Stomach (tissue), 9 donors: ENCODE results near the gene ATF5. TPM values are rescaled to one million over a fixed set of nuclear protein-coding genes. Genes with fewer than 3 reads are reported as not detected.
A peak's percentile ranks its signal among the peaks of the same experiment; 100 is the strongest.

Experiments used
- DNase-seq, 2 donors: peaks; one replicate each; pipeline versions ENCODE4 v3.0.0 to v3.0.0-alpha.2; 2013 to 2019
- H3K27ac ChIP-seq, 5 donors: fragments of 200-600 bp in 4 of 5; sonication (generic) in 4 of 5; one replicate each; pipeline ENCODE4 v1.5.1; 2013 to 2019; ENCODE audit warnings: mild to moderate bottlenecking in 1 of 5, moderate library complexity in 1 of 5
- H3K27me3 ChIP-seq, 3 donors: fragments of 200-600 bp; sonication (generic); one replicate each; pipeline ENCODE4 v1.5.1; 2017 to 2019; ENCODE audit warnings: mixed run types in 1 of 3
- H3K36me3 ChIP-seq, 4 donors: fragments of 200-600 bp; sonication (generic); 1 replicate in 3 of 4; 2 replicates in 1 of 4; pipeline ENCODE4 v1.5.1; 2016 to 2019
- H3K4me1 ChIP-seq, 4 donors: fragments of 200-600 bp; sonication (generic); one replicate each; pipeline ENCODE4 v1.5.1; 2016 to 2019
- H3K4me3 ChIP-seq, 4 donors: fragments of 200-600 bp; sonication (generic) in 3 of 4; one replicate each; pipeline ENCODE4 v1.5.1; 2016 to 2019; ENCODE audit warnings: mild to moderate bottlenecking in 1 of 4
- H3K9me3 ChIP-seq, 4 donors: fragments of 200-600 bp; sonication (generic); one replicate each; pipeline ENCODE4 v1.5.1; 2016 to 2019
- EP300 ChIP-seq: sonication (generic); formaldehyde crosslinking; IDR thresholded peaks from one replicate; pipeline ENCODE4 v1.6.1; 2017; ENCODE audit warnings: antibody characterized with exemption
- POLR2A ChIP-seq, 4 donors: fragments of 450-650 bp; IDR thresholded peaks; one replicate each; pipeline ENCODE4 v1.6.1; 2016; ENCODE audit warnings: antibody characterized with exemption in 4 of 4, control low read depth in 2 of 4, mild to moderate bottlenecking in 1 of 4, moderate library complexity in 1 of 4
- POLR2AphosphoS5 ChIP-seq, 3 donors: sonication (generic); formaldehyde crosslinking; IDR thresholded peaks; one replicate each; pipeline ENCODE4 v1.6.1; 2016; ENCODE audit warnings: antibody characterized with exemption in 3 of 3
- WGBS, 5 donors: extraction: QIAGEN DNeasy Blood & Tissue Kit in 3 of 5; methylation state at CpG; one replicate each; pipeline versions ENCODE4 v1.1.5 to v1.1.7; 2013 to 2018; 5-methylcytosine and 5-hydroxymethylcytosine counted together
- intact Hi-C: fragments of 100-400 bp; cut with DNase I; formaldehyde crosslinking; loops from one replicate; pipeline ENCODE4 v1.15.1; 2023; ENCODE audit warnings: low total_unique reads
- polyA plus RNA-seq, 3 donors: library from polyadenylated mRNA; stranded (reverse); fragments of 200-250 nt; gene quantifications; one replicate each; pipeline ENCODE4 v1.2.3, GENCODE V29; 2013
- total RNA-seq, 5 donors: library from RNA; depleted of rRNA; stranded (reverse); fragments of >200 nt; gene quantifications; one replicate each; pipeline versions ENCODE4 v1.1.0 to v1.2.3, GENCODE V29; 2014 to 2016
- TF ChIP-seq, protein P1 (sequence below), 7 experiments: fragments of 450-650 bp in 4 of 7; fragments of 200-600 bp in 3 of 7; sonication (generic) in 3 of 7; IDR thresholded peaks; one replicate each; pipeline ENCODE4 v1.5.1; 2016 to 2019; ENCODE audit warnings: antibody characterized with exemption in 7 of 7, control low read depth in 2 of 7, mild to moderate bottlenecking in 1 of 7
- donor health status: healthy with polysubstance abuse.
- donor health status: Bipolar disorder and iron deficiency.
- donor health status: healthy.

Gene ATF5
- total and polyA plus RNA-seq, 8 donors = 2.2 to 40.3 (median 9.9) TPM

DNA sequence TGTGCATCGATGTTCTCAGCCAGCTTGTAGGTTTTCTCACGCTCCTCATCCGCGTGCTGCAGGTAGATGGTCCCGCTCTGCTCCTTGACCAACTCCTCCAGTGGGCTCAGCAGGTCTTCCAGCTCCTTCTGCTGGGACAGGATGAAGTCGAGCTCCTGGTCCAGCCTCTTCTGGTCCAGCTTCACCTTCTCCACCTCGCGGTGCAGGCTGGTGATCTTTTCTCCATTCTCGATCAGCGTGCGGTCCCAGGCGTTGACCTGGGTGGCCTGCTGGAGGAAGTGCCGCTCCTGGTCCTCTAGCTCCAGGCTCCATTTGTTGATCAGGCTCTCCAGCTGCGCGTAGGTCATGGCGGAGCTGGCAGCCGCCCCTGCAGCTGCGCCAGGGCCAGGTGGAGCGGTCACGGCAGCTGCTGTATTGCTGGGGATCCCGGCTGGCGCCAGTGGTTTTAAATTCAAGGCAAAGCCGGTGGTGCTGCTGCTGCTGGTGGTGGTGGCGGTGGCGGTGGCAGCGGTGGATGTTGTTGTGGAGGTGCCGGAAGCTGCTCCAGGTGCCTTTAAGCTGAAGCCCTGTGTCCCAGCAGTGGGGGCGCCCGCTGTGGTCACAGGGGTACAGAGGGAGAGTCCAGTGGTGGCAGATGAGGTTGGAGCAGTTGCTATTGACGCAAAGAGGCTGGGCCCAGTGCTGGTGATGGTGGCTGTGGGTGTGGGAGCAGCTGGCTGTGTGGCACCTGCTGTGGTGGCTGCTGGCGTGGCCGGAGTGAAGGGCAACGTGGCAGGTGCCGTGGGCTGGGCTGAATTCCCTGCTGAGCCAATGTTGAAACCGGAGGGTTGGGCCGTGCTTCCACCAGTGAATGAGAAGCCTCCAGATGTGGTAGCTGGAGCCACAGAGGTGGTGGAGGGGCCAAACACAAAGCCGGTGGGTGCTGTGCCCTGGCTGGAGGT, 20.3 kb upstream of the ATF5 start:
- intact Hi-C loops = no loop called here
- 96 to 97% (median 97%) methylated on average over 36 to 37 of the region's 37 CpGs for WGBS, 5 donors
- Histone ChIP-seq H3K4me3 (no peak overlapping the region), H3K9me3 (no peaks in the 10 kb centered on the region), H3K36me3 (peaks cover 23 to 69% (median 62%) of the 10 kb centered on the region in 4 donors), H3K27ac (no peak overlapping the region), H3K4me1 (peaks cover 0 to 14% (median 6%) of the 10 kb centered on the region in 4 donors), H3K27me3 (no peaks in the 10 kb centered on the region)
- TF ChIP-seq POLR2AphosphoS5 (IDR thresholded peaks at IDR 0.05) (no peak), POLR2A (IDR thresholded peaks at IDR 0.05) (no peak), EP300 (no peak)
- TF ChIP-seq, protein P1, sequence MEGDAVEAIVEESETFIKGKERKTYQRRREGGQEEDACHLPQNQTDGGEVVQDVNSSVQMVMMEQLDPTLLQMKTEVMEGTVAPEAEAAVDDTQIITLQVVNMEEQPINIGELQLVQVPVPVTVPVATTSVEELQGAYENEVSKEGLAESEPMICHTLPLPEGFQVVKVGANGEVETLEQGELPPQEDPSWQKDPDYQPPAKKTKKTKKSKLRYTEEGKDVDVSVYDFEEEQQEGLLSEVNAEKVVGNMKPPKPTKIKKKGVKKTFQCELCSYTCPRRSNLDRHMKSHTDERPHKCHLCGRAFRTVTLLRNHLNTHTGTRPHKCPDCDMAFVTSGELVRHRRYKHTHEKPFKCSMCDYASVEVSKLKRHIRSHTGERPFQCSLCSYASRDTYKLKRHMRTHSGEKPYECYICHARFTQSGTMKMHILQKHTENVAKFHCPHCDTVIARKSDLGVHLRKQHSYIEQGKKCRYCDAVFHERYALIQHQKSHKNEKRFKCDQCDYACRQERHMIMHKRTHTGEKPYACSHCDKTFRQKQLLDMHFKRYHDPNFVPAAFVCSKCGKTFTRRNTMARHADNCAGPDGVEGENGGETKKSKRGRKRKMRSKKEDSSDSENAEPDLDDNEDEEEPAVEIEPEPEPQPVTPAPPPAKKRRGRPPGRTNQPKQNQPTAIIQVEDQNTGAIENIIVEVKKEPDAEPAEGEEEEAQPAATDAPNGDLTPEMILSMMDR (IDR thresholded peaks at IDR 0.05) = no peak
- DNase-seq = no peak

DNA sequence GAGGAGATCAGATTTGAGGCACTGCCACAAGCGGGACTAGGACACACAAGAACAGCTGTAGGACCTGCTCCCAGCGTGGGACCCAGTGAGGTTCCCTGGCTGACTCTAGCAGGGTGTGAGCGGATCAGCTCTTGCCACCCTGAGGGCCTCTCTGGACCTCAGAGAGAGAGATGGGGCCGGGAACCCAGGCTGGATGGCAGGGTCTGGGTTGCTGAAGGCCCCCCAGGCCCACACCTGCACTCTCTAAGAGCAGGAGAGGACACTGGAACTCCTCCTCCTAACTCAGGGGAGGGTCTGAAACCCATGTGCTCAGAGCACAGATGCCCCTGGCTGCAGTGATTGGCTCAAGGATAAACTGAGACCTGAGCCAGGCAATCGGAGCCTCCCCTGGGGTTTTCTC, 18.8 kb upstream of the ATF5 start:
- WGBS, 5 donors = 89 to 97% (median 91%) methylated on average over 4 to 5 of the region's 5 CpGs
- no peak for DNase-seq
- Histone ChIP-seq H3K36me3 (peaks cover 23 to 81% (median 75%) of the 10 kb centered on the region in 4 donors), H3K27ac (no peak overlapping the region), H3K4me1 (peaks cover 0 to 14% (median 6%) of the 10 kb centered on the region in 4 donors), H3K27me3 (no peaks in the 10 kb centered on the region), H3K4me3 (no peak overlapping the region), H3K9me3 (no peaks in the 10 kb centered on the region)
- TF ChIP-seq EP300 (no peak), POLR2AphosphoS5 (IDR thresholded peaks at IDR 0.05) (no peak), POLR2A (IDR thresholded peaks at IDR 0.05) (no peak)
- TF ChIP-seq, protein P1 (IDR thresholded peaks at IDR 0.05) = no peak
- intact Hi-C loops = no loop called here

DNA sequence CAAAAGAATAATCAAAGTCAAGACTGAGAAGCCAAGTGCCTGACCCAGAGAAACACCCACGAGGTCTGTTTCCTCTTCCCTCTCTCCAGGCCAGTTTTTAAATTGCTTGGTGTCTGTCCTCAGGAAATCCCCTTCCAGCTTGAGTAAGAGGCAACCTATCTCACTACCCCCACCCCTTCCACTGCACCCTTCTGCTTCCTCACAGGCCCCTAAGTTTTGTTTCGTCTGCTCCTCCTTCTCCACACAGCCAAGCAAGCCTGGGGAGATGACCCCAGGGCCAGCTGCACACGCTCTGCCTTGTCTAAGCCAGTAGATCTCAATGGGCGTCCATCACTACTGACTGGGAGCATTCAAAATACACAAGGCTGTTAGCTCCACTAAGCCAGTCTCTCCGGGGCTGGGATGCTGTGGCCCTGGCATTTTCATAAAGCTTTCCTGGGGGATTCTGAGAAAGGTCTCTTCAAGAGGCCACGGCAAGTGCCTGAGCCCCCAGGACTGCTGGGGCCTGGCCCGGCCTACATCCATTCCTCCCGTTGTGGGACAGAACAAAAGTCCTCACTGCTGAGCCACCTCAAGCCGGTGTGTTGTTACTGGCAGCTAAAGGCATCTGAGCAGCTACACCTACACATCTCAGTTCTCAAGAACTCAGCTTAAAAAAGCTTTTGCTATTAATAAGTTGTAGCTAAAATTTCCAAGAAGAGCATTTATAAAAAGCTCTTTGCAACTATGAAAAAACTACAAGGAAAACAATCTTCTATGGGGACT, 17.4 kb upstream of the ATF5 start:
- no peaks in the 10 kb centered on the region for H3K9me3 ChIP-seq
- peaks cover 23 to 87% (median 80%) of the 10 kb centered on the region in 4 donors for H3K36me3 ChIP-seq
- peak overlapping the region in 1 of 5 donors; percentile 46 for H3K27ac ChIP-seq
- 64 to 75% (median 71%) methylated on average over 9 of the region's 9 CpGs for whole genome bisulfite sequencing, 5 donors
- intact Hi-C loops = no loop called here
- no peak overlapping the region for H3K4me3 ChIP-seq
- H3K4me1 ChIP-seq = peaks cover 0 to 14% (median 6%) of the 10 kb centered on the region in 4 donors
- no peaks in the 10 kb centered on the region for H3K27me3 ChIP-seq
- DNase-seq = peak in 1 of 2 donors; percentile 58
- TF ChIP-seq, protein P1 (IDR thresholded peaks at IDR 0.05) = no peak
- TF ChIP-seq POLR2A (IDR thresholded peaks at IDR 0.05) (no peak), EP300 (no peak), POLR2AphosphoS5 (IDR thresholded peaks at IDR 0.05) (no peak)

DNA sequence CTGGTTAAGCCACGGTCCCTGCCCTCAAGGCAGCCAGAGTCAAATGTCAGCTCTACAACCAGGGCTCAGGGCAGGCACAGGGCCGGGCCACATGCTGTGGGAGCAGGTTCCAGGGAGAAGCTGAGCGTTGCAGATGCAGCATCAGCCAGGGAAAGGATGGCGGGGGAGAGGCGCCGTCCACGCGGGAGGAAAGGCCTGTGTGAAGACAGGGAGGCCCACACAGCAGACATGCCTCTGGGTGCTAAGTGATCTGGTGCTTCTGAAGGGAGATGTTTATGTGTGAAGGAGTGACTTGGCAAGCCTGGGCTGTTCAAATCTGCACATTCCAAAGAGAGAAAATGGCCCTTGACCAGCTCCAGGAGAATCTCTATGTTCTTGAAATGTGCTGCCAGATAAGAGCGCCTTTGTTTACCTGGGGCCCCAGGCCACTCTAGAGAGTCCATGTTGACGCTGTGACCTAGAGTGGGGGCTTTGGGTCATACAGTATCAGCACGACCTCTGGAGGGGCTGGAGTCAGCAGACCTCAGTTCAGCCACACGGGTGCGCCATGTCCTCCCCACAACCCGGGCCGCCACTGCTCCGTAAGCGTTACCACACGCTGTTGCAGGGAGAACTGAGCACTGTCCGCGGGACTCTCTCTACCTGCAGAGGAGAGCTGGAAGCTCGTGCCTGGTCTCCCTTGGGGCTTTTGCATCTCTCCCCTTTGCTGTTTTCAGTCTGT, 15.9 kb upstream of the ATF5 start:
- peaks cover 0 to 14% (median 6%) of the 10 kb centered on the region in 4 donors for H3K4me1 ChIP-seq
- peaks cover 13 to 87% (median 77%) of the 10 kb centered on the region in 4 donors for H3K36me3 ChIP-seq
- intact Hi-C loops = no loop called here
- H3K9me3 ChIP-seq = no peaks in the 10 kb centered on the region
- TF ChIP-seq, protein P1 (IDR thresholded peaks at IDR 0.05) = no peak
- TF ChIP-seq POLR2AphosphoS5 (IDR thresholded peaks at IDR 0.05) = no peak
- TF ChIP-seq EP300 = no peak
- no peak for TF ChIP-seq POLR2A (IDR thresholded peaks at IDR 0.05)
- 71 to 76% (median 75%) methylated on average over 17 to 21 of the region's 21 CpGs for WGBS, 5 donors
- H3K4me3 ChIP-seq = no peak overlapping the region
- no peak overlapping the region for H3K27ac ChIP-seq
- no peaks in the 10 kb centered on the region for H3K27me3 ChIP-seq
- DNase-seq = peak in 1 of 2 donors; percentile 53
